DOHH2 (cell line): Measurements from ENCODE around the gene ITGAX.

Experiments used
- EZH2phosphoT487 ChIP-seq: fragments of 200-600 bp; sonication (generic); IDR thresholded peaks from 2 replicates; pipeline ENCODE4 v1.6.1; 2017; ENCODE audit warnings: borderline replicate concordance, mild to moderate bottlenecking, antibody characterized with exemption, low read length, moderate library complexity, mixed read lengths
- TF ChIP-seq, protein P1 (sequence below): fragments of 200-600 bp; sonication (generic); IDR thresholded peaks from one replicate; pipeline ENCODE4 v1.5.1; 2014; ENCODE audit warnings: antibody characterized with exemption, mild to moderate bottlenecking, low read depth, low read length; ENCODE audit not compliant: poor library complexity, severe bottlenecking

GRCh38 chr16:31348579-31348978 is 6.4 kb upstream of the ITGAX start:
- TF ChIP-seq, protein P1, sequence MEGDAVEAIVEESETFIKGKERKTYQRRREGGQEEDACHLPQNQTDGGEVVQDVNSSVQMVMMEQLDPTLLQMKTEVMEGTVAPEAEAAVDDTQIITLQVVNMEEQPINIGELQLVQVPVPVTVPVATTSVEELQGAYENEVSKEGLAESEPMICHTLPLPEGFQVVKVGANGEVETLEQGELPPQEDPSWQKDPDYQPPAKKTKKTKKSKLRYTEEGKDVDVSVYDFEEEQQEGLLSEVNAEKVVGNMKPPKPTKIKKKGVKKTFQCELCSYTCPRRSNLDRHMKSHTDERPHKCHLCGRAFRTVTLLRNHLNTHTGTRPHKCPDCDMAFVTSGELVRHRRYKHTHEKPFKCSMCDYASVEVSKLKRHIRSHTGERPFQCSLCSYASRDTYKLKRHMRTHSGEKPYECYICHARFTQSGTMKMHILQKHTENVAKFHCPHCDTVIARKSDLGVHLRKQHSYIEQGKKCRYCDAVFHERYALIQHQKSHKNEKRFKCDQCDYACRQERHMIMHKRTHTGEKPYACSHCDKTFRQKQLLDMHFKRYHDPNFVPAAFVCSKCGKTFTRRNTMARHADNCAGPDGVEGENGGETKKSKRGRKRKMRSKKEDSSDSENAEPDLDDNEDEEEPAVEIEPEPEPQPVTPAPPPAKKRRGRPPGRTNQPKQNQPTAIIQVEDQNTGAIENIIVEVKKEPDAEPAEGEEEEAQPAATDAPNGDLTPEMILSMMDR: no peak
- no peak for TF ChIP-seq EZH2phosphoT487
